NCI-H1436 treated with DMSO at 0.1 percent for 48 hours (cell line): ENCODE data around the gene SCAP.

Experiments
- DNase-seq: peaks from one replicate; lab custom pipeline; 2025; lab: John Stamatoyannopoulos, UW

SCAP gene

GRCh38 chr3:47414161-47414564 is 61.6 kb downstream of the SCAP start:
- no peak for DNase-seq

- no peak for DNase-seq
Measured at GRCh38 chr3:47413751-47414150, 62.0 kb downstream of the SCAP start.

- no peak for DNase-seq
Measured at GRCh38 chr3:47412842-47413520, 62.8 kb downstream of the SCAP start.

- no peak for DNase-seq
Measured at GRCh38 chr3:47412453-47412756, 63.3 kb downstream of the SCAP start.

- DNase-seq = no peak
Measured at GRCh38 chr3:47411696-47412452, 63.9 kb downstream of the SCAP start.

GRCh38 chr3:47410801-47411646 is 64.7 kb downstream of the SCAP start:
- DNase-seq = no peak

- DNase-seq = no peak
Measured at GRCh38 chr3:47410417-47410720, 65.4 kb downstream of the SCAP start.

- DNase-seq = no peak
Measured at GRCh38 chr3:47409688-47410416, 65.9 kb downstream of the SCAP start.

GRCh38 chr3:47409284-47409683 is 66.5 kb downstream of the SCAP start:
- no peak for DNase-seq

GRCh38 chr3:47408839-47409229 is 66.9 kb downstream of the SCAP start:
- no peak for DNase-seq

GRCh38 chr3:47407896-47408838 is 67.6 kb downstream of the SCAP start:
- DNase-seq = no peak

GRCh38 chr3:47407237-47407636 is 68.5 kb downstream of the SCAP start:
- DNase-seq = no peak

- DNase-seq = no peak
Measured at GRCh38 chr3:47406762-47407149, 69.0 kb downstream of the SCAP start.

- DNase-seq = no peak
Measured at GRCh38 chr3:47405820-47406761, 69.7 kb downstream of the SCAP start.

GRCh38 chr3:47404955-47405790 is 70.6 kb downstream of the SCAP start:
- DNase-seq = no peak

- no peak for DNase-seq
Measured at GRCh38 chr3:47404431-47404876, 71.3 kb downstream of the SCAP start.

- no peak for DNase-seq
Measured at GRCh38 chr3:47399531-47400270, 76.0 kb downstream of the SCAP start.

GRCh38 chr3:47399016-47399415 is 76.7 kb downstream of the SCAP start:
- no peak for DNase-seq
